MV-4-11 (cell line): Measurements from ENCODE around the gene ABI3BP.

Experiments used
- DNase-seq: peaks from one replicate; lab custom pipeline; 2025; lab: John Stamatoyannopoulos, UW

ABI3BP gene

GRCh38 chr3:100720426-100720825, 272.8 kb downstream of the ABI3BP start:
- DNase-seq, result no peak

- DNase-seq, result no peak
Observed at GRCh38 chr3:100719136-100719535, 274.1 kb downstream of the ABI3BP start.

- DNase-seq, result no peak
Observed at GRCh38 chr3:100717637-100718487, 275.4 kb downstream of the ABI3BP start.

- DNase-seq, result no peak
Observed at GRCh38 chr3:100717063-100717462, 276.2 kb downstream of the ABI3BP start.

GRCh38 chr3:100715176-100715575, 278.0 kb downstream of the ABI3BP start:
- DNase-seq, result no peak

- DNase-seq, result peak; percentile 61
Observed at GRCh38 chr3:100710261-100710968, 282.8 kb downstream of the ABI3BP start.

- no peak for DNase-seq
Observed at GRCh38 chr3:100709842-100710260, 283.4 kb downstream of the ABI3BP start.

- DNase-seq, result peak; percentile 98
Observed at GRCh38 chr3:100708989-100709841, 284.0 kb downstream of the ABI3BP start, which contains the start of gene TFG. TSS of gene TFG (plus strand) at chr3:100709494. CDS start at chr3:100713686, 4,192 bp downstream.

- DNase-seq, result no peak
Observed at GRCh38 chr3:100708644-100708988, 284.6 kb downstream of the ABI3BP start.

- DNase-seq, result no peak
Observed at GRCh38 chr3:100706365-100706764, 286.9 kb downstream of the ABI3BP start.

- DNase-seq, result no peak
Observed at GRCh38 chr3:100703865-100704264, 289.4 kb downstream of the ABI3BP start.

GRCh38 chr3:100702980-100703345, 290.3 kb downstream of the ABI3BP start:
- no peak for DNase-seq

- DNase-seq, result no peak
Observed at GRCh38 chr3:100702082-100702979, 290.9 kb downstream of the ABI3BP start.

- DNase-seq, result no peak
Observed at GRCh38 chr3:100700708-100701107, 292.5 kb downstream of the ABI3BP start.
